WTC11 (cell line): ENCODE measurements around the gene ATP6V1F. TPM values are rescaled to one million over a fixed set of nuclear protein-coding genes. Genes with fewer than 3 reads are reported as not detected.

ENCODE experiments used
- ATAC-seq: fragments of 200-7000 bp; cut with Tn5 transposase; 2 replicates; pipeline ENCODE4 v1.10.0; 2021; ENCODE audit warnings: mild to moderate bottlenecking, moderate library complexity
- CTCF ChIA-PET: fragments of 300-600 bp; sonication (Branson Sonifier 250); formaldehyde crosslinking; loops from one replicate; lab custom pipeline; 2021; ENCODE audit warnings: antibody characterized with exemption; lab: Charles Lee
- POLR2A ChIA-PET: fragments of 350-600 bp; sonication (Branson Sonifier 250); formaldehyde crosslinking; loops from one replicate; lab custom pipeline; 2021; ENCODE audit warnings: antibody characterized with exemption; lab: Charles Lee
- DNase-seq: peaks from one replicate; pipeline ENCODE4 v3.0.0; 2021; ENCODE audit warnings: low spot score
- H3K27ac Mint-ChIP-seq: 2 replicates; pipeline ENCODE4 v1.8.0; 2021; ENCODE audit warnings: mixed read lengths
- H3K27me3 Mint-ChIP-seq: 2 replicates; pipeline ENCODE4 v1.8.0; 2021; ENCODE audit warnings: low read depth, mild to moderate bottlenecking, moderate library complexity, mixed read lengths
- H3K36me3 Mint-ChIP-seq: 2 replicates; pipeline ENCODE4 v1.8.0; 2021; ENCODE audit warnings: mixed read lengths
- H3K4me1 Mint-ChIP-seq: 2 replicates; pipeline ENCODE4 v1.8.0; 2022; ENCODE audit warnings: mixed read lengths
- H3K4me3 Mint-ChIP-seq: 2 replicates; pipeline ENCODE4 v1.8.0; 2021; ENCODE audit warnings: mild to moderate bottlenecking, moderate library complexity, mixed read lengths
- H3K9me3 Mint-ChIP-seq: 2 replicates; pipeline ENCODE4 v1.8.0; 2021; ENCODE audit warnings: mixed read lengths
- CBFB ChIP-seq: sonication (generic); formaldehyde crosslinking; IDR thresholded peaks from 2 replicates; pipeline ENCODE4 v1.8.1; 2022; ENCODE audit warnings: mild to moderate bottlenecking, low read depth, missing genetic modification reagents
- ETV6 ChIP-seq: sonication (generic); formaldehyde crosslinking; IDR thresholded peaks from 2 replicates; pipeline ENCODE4 v1.8.1; 2022; ENCODE audit warnings: mild to moderate bottlenecking, missing genetic modification reagents
- FOXK1 ChIP-seq: sonication (generic); formaldehyde crosslinking; IDR thresholded peaks from 2 replicates; pipeline ENCODE4 v1.8.0; 2022; ENCODE audit warnings: mild to moderate bottlenecking, moderate library complexity, missing genetic modification reagents
- HMGA2 ChIP-seq: fragments of 250-450 bp; sonication (Bioruptor Pico); IDR thresholded peaks from 2 replicates; pipeline ENCODE4 v1.4.0; 2021; ENCODE audit warnings: mild to moderate bottlenecking, moderate library complexity
- IRF2 ChIP-seq: sonication (generic); formaldehyde crosslinking; IDR thresholded peaks from 2 replicates; pipeline ENCODE4 v1.8.0; 2022; ENCODE audit warnings: low read depth, missing genetic modification reagents, borderline replicate concordance
- KAT7 ChIP-seq: sonication (generic); formaldehyde crosslinking; IDR thresholded peaks from 2 replicates; pipeline ENCODE4 v1.8.1; 2023; ENCODE audit warnings: missing genetic modification reagents, mild to moderate bottlenecking, borderline replicate concordance
- MAX ChIP-seq: sonication (generic); formaldehyde crosslinking; IDR thresholded peaks from 2 replicates; pipeline ENCODE4 v1.8.0; 2022; ENCODE audit warnings: mild to moderate bottlenecking, missing genetic modification reagents
- MLX ChIP-seq: sonication (generic); formaldehyde crosslinking; IDR thresholded peaks from 2 replicates; pipeline ENCODE4 v1.8.1; 2023; ENCODE audit warnings: mild to moderate bottlenecking, missing genetic modification reagents, moderate library complexity
- NFATC4 ChIP-seq: fragments of 250-450 bp; sonication (Bioruptor Pico); IDR thresholded peaks from 2 replicates; pipeline ENCODE4 v1.9.0; 2021; ENCODE audit warnings: mild to moderate bottlenecking
- NFYB ChIP-seq: sonication (generic); formaldehyde crosslinking; conservative IDR thresholded peaks from 2 replicates; pipeline ENCODE4 v1.8.0; 2022; ENCODE audit warnings: low read depth, missing genetic modification reagents
- PRDM15 ChIP-seq: sonication (generic); formaldehyde crosslinking; IDR thresholded peaks from 2 replicates; pipeline ENCODE4 v1.8.0; 2022; ENCODE audit warnings: missing genetic modification reagents
- RELA ChIP-seq: sonication (generic); formaldehyde crosslinking; IDR thresholded peaks from 2 replicates; pipeline ENCODE4 v1.8.1; 2022; ENCODE audit warnings: missing genetic modification reagents, mild to moderate bottlenecking, borderline replicate concordance
- SMAD4 ChIP-seq: sonication (generic); formaldehyde crosslinking; IDR thresholded peaks from 2 replicates; pipeline ENCODE4 v1.8.0; 2022; ENCODE audit warnings: mild to moderate bottlenecking, missing genetic modification reagents
- SOX15 ChIP-seq: fragments of 250-450 bp; sonication (Bioruptor Pico); IDR thresholded peaks from 2 replicates; pipeline ENCODE4 v1.9.0; 2021; ENCODE audit warnings: mild to moderate bottlenecking
- SP1 ChIP-seq: sonication (generic); formaldehyde crosslinking; conservative IDR thresholded peaks from 2 replicates; pipeline ENCODE4 v1.8.1; 2022; ENCODE audit warnings: missing genetic modification reagents
- TCF7 ChIP-seq: sonication (generic); formaldehyde crosslinking; IDR thresholded peaks from 2 replicates; pipeline ENCODE4 v1.8.0; 2022; ENCODE audit warnings: mild to moderate bottlenecking, low read depth, missing genetic modification reagents, moderate library complexity
- ZMAT4 ChIP-seq: fragments of 250-450 bp; sonication (Bioruptor Pico); IDR thresholded peaks from 2 replicates; pipeline ENCODE4 v1.9.0; 2021; ENCODE audit warnings: mild to moderate bottlenecking
- ZNF219 ChIP-seq: sonication (generic); formaldehyde crosslinking; IDR thresholded peaks from 2 replicates; pipeline ENCODE4 v1.8.0; 2023; ENCODE audit warnings: missing genetic modification reagents, mild to moderate bottlenecking, borderline replicate concordance
- ZNF263 ChIP-seq: sonication (generic); formaldehyde crosslinking; IDR thresholded peaks from 2 replicates; pipeline ENCODE4 v1.8.1; 2022; ENCODE audit warnings: low read depth, mild to moderate bottlenecking, moderate library complexity, missing genetic modification reagents
- ZNF317 ChIP-seq: sonication (generic); formaldehyde crosslinking; IDR thresholded peaks from 2 replicates; pipeline ENCODE4 v1.8.1; 2023; ENCODE audit warnings: low read depth, mild to moderate bottlenecking, moderate library complexity, missing genetic modification reagents, borderline replicate concordance
- ZNF416 ChIP-seq: fragments of 250-450 bp; sonication (Bioruptor Pico); IDR thresholded peaks from 2 replicates; pipeline ENCODE4 v1.9.0; 2021; ENCODE audit warnings: mild to moderate bottlenecking, inconsistent platforms
- ZNF425 ChIP-seq: fragments of 250-450 bp; sonication (Bioruptor Pico); conservative IDR thresholded peaks from 2 replicates; pipeline ENCODE4 v1.9.0; 2021; ENCODE audit warnings: mild to moderate bottlenecking
- ZNF512 ChIP-seq: sonication (generic); formaldehyde crosslinking; IDR thresholded peaks from 2 replicates; pipeline ENCODE4 v1.8.1; 2022; ENCODE audit warnings: missing genetic modification reagents, borderline replicate concordance
- total RNA-seq: library from RNA; stranded (reverse); gene quantifications from 3 replicates; pipeline ENCODE4 v1.2.3, GENCODE V29; 2021

ATP6V1F gene
- total RNA-seq, 1 experiment from 2014 or later = 117 TPM

GRCh38 chr7:128876586-128876977 is 13.9 kb downstream of the ATP6V1F start:
- Mint-ChIP-seq H3K27me3 (peaks cover 8% of the 10 kb centered on the region), H3K9me3 (no peaks in the 10 kb centered on the region), H3K4me1 (no peaks in the 10 kb centered on the region), H3K4me3 (no peak overlapping the region), H3K27ac (no peak overlapping the region), H3K36me3 (no peaks in the 10 kb centered on the region)
- ATAC-seq = no peak
- DNase-seq = no peak
- ChIA-PET CTCF (interaction anchor here (0.7 kb wide), 1 partner anchor 93 kb away, joined by 3 read pairs; no protein-coding TSS in a partner anchor), POLR2A (no interaction called here)
- TF ChIP-seq RELA (CRISPR knock-in tag) = no peak
- TF ChIP-seq MAX (CRISPR knock-in tag) = no peak
- TF ChIP-seq MLX = no peak
- no peak for TF ChIP-seq ZNF263 (CRISPR knock-in tag)
- no peak for TF ChIP-seq TCF7 (CRISPR knock-in tag)
- TF ChIP-seq ZNF416 (CRISPR knock-in tag) = no peak

- no peak for ATAC-seq
- CTCF ChIA-PET = interaction anchor here (7.0 kb wide), 1 partner anchor 15 kb away, joined by 149 read pairs; the partner anchor contains the start of gene ATP6V1F
- no peaks in the 10 kb centered on the region for H3K4me1 Mint-ChIP-seq
- peaks cover 2% of the 10 kb centered on the region for H3K27me3 Mint-ChIP-seq
- no peak for TF ChIP-seq PRDM15 (CRISPR knock-in tag)
- TF ChIP-seq SMAD4 = no peak
- TF ChIP-seq SP1 = no peak
- no peak for TF ChIP-seq ZMAT4 (CRISPR knock-in tag)
- no peak overlapping the region for H3K4me3 Mint-ChIP-seq
- no peaks in the 10 kb centered on the region for H3K9me3 Mint-ChIP-seq
- H3K36me3 Mint-ChIP-seq = no peaks in the 10 kb centered on the region
- DNase-seq = peak; percentile 11
- POLR2A ChIA-PET = no interaction called here
- H3K27ac Mint-ChIP-seq = no peak overlapping the region
Observed at GRCh38 chr7:128876978-128877755, 14.5 kb downstream of the ATP6V1F start.

GRCh38 chr7:128877756-128878120 is 15.1 kb downstream of the ATP6V1F start:
- Mint-ChIP-seq H3K4me3 (no peak overlapping the region), H3K36me3 (no peaks in the 10 kb centered on the region), H3K27me3 (no peaks in the 10 kb centered on the region), H3K9me3 (no peaks in the 10 kb centered on the region), H3K27ac (no peak overlapping the region), H3K4me1 (no peaks in the 10 kb centered on the region)
- CTCF ChIA-PET = interaction anchor here (4.5 to 7.0 kb wide), 2 partner anchors 16 to 35 kb away, joined by 47 to 149 read pairs; partner anchors contain the start of gene ATP6V1F
- POLR2A ChIA-PET = no interaction called here
- ATAC-seq (no peak), DNase-seq (no peak)
- TF ChIP-seq SOX15 (CRISPR knock-in tag) (no peak), ZNF425 (CRISPR knock-in tag) (no peak), ETV6 (CRISPR knock-in tag) (no peak), ZNF219 (no peak), ZNF512 (CRISPR knock-in tag) (no peak), FOXK1 (no peak), CBFB (CRISPR knock-in tag) (no peak), IRF2 (CRISPR knock-in tag) (no peak), NFATC4 (no peak), HMGA2 (CRISPR knock-in tag) (no peak), KAT7 (no peak), NFYB (no peak), ZNF317 (CRISPR knock-in tag) (no peak)
